GM18511 (cell line): ENCODE data around the gene SP3.

Experiments
- ATAC-seq: cut with Tn5 transposase; IDR thresholded peaks from one replicate; pipeline ENCODE4 v1.9.1; 2021; ENCODE audit warnings: mild to moderate bottlenecking, moderate library complexity; ENCODE audit not compliant: unreplicated experiment

The SP3 gene

DNA sequence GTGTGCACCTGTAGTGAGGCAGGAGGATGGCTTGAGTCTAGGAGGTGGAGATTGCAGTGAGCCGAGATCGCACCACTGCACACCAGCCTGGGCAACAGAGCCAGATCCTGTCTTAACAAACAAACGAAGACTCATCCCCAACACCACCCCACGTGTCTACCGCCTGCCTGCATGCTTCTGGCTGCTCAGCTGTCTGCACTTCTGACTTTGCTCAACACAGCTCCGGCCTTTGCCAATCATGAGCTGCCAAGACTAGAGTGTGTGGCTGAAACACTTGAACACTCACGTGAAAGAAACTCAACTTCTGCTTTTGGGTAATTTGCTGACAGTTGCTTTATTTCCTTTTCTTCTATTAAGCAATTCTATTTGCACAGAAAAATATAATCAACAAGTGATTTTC is 32.1 kb upstream of the SP3 start:
- ATAC-seq: peak; percentile 96

DNA sequence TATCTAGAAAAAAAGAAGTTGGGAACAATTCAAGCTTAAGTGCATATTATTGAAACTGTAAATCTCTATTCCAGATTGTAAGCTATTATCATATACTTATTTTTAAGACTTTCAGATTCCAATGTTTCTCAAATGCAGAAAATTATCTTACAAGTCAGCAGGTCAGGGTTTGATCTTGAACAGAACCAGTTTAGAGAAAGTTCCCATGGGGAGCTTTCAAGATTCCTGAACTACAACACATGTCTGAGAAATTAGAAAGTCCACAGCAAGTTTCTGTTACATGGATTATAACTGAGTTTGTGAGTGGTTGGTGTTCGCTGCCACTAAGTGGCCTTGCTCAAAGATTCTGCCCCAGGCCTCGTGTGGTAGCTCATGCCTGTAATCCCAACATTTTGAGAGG is 31.6 kb upstream of the SP3 start:
- ATAC-seq: no peak

DNA sequence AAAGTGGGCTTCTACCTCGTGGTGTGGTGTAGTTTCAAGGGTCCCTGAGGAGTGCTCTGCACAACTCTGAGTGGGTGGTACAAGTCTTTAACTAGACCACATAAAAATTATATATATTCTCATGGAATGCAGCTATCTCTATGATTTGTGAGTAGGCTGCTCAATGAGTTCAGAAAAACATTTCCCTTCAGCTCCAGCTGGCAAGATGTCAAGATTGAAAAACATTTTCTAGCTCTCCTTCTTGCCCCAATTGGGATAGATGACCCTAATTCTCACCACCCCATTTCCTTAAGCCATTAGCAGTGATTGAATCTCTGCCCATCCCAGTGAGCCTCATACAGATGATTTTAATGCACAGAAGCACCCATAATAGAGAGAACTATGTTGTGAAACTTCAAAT is 28.3 kb upstream of the SP3 start:
- ATAC-seq: no peak

DNA sequence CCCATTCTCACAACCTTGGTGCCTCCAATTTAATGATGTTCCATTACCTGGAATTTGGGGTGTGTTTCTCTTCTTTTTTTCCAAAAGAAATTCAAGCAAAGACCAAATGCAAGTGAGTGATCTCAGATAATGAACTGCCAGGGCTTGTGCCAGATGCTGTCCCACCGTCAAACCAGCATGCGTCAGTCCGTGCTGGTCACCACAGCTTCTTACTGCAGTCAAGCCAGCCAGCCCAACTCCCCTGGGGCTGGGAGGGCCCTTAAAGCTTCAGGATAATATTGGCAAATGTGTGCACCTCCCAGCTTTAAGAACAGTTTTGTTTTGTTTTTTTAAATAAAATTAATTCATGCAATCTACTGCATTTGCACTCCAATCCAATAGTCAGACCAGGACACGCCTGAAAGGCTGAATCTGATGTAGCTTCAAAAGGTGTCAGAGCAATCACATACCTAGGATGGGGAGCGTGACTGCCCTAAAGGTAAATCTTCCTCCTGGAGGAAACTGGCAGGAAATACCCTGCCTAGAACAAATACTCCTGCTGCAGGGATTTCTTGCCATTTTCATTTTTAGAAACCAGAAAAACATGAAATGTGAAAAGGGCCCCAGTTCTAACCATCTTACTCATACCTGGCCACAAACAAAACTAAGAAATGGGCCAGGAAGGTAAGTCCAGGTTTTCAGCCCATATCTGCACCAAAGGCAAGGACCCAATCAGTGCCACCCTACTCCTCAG is 26.8 kb upstream of the SP3 start:
- ATAC-seq: no peak

DNA sequence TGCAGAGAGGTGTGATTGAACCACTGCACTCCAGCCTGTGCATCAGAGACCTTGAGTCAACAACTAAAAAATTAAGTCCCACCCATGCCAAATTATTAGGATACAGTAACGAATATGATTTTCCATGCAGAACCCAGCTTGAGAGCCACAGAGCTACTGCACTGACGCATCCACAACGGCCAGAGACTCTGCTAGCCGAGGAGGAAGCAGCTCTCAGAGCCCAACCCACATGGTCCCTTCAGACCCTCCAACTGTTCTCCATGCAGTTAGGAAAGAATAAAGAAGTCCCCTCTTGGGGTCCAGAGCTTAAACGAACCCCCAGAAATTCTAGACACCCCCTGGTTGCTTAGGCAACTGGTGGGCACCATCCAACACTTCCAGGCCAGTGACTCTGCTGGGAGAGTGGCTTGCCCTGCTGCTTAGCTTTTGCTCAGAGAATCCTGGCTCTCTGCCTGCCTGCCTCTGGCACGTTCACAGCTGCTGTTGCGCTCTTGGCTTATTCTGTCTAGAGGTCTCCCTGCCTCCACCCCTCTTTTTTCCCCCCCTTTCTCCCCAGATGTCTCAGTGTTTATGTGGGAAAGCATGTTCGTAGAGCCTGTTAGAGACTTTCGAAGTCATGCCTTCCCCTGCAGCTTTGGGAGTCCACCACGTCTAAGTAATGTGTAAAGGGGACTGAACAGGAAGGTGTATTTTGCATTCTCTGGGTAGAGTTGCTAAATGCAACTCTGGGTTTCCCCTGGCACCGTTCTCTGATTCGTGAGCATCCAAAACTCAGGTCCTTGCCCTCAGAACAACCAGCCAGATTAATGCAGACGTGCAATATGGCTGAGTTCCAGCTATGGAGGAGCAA is 26.0 kb upstream of the SP3 start:
- peak; percentile 79 for ATAC-seq

DNA sequence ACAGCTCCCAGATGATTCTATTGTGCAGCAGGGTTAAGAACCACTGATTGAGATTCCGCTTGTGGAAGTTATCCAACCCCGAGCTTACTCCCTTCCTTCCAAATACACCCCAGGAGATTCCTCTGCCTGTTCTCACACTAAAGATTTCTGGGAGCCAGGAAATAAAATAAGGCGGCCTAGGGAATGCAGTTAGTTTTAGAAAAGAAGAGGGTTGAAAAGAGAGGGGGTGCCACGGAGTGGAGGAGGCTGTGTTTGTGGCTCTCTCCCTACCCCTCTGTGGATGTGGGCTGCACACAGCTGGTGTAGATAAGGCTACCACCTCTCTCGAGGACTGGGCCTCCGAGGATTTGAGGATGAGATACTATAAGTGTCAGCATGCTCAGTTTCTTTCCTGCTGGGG is 25.1 kb upstream of the SP3 start:
- no peak for ATAC-seq

DNA sequence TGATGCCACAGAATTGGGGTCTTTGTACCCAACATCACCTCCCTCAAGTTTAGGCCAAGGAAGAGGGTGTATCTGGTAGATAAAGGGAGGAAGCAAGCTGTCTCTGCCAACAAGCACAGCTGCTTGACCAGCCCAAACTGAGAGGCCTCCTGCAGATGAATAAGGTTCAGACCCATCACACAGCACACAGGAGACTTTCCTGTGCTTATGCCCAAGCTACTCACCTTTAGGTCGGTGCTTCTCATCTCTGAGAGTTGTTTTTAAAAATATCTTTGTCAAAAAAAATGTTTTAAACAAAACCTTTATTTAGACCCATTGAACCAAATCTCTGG is 24.7 kb upstream of the SP3 start:
- ATAC-seq: no peak

DNA sequence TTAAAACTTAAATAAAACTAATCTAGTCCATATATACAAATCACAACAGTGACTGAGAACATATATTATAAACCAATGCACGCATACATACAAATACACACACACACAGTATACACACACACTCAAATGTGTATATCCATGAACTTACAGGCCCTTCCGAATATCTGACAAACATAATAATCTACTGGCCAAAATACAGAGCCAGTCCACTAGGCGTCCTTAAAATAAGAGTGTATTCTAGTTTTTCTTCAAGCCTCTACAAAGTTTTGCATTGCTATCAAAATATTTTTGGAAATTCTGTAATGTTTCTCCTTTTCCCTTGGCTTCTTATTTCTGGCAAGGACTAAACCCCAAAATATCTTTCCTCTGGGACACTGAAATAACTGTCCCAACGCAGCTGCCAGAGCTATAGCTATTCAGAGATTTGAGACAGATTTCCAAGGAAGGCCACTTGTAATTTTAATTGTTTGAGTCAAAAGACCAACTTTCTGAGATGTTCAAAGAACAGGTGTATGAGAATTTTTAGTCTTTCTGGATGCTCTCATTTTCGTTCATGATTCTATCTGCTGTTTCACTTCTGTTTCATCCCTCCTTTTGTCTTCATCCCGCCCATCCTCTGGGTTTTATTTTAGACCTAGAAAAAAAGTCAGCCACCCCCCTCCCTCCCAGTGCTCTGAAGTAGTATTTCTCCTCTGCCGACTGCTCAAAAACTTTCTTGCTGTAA is 24.1 kb upstream of the SP3 start:
- ATAC-seq: no peak

DNA sequence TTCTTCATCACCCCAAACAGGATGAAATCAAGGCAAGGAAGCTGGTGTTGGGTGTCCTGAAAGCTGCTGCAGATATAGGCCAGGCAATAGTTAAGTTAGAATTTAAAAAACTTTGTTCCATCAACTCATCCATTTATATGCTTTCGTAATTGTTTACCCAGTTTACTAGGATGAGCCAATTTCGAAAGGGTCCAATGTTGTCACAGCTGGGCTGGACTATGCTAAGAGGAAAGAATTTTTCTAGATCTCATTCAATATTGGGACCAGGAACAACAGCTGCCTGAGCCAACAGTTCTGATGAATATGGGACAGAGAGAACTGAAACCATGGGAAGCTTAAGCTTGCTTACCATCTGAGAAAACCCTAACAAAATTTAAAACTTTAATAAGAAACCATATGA is 21.6 kb upstream of the SP3 start:
- no peak for ATAC-seq

DNA sequence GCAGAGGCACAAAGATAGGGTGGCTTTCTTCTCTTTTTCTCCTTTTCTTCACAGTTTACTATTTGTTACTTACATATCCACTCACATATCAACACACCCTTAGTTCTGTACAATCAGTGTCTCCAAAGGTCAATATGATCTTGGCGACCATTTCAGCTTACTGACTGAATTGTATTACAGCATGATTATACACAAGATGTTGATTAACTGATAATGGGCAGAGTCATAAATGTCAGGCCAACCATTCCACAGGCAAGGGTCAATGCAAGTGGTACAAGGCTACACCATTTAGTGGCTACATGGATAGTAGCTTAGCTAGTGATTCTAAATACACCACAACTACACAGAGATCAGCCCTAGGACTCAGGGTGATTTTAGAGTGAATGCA is 20.4 kb upstream of the SP3 start:
- no peak for ATAC-seq

DNA sequence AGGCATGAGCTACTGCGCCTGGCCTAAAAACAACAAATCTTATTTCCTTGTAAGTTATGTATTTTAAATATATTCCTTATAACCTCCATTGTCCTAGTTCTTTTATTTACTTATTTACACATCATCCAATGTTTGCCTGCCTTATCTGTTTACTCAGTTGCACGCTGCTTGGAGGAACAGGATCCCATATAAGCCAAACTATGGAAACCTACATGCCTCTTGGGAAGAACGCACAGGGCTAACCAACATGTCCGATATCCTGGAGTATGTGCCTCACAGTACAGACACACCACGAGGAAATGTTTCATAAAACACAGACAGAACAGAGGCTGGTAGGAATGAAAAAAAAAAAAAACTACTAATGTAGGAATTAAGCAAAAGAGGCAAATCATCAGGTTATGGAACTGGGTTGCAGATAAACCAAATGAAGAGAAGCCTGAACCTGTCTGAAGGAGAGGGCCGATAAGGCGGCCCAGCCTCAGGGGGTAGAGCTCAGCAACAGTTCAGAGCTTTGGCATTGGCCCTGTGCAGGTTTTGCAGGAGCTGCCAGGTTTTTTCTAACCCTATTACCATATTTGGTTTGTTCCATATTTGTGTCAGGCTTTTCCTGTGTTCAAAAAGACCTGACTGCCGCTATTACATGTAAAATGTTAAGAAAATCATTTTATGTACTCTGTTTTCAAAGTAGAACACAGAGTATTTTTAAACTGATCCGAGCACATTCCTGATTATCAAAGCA is 19.9 kb upstream of the SP3 start:
- ATAC-seq: no peak

DNA sequence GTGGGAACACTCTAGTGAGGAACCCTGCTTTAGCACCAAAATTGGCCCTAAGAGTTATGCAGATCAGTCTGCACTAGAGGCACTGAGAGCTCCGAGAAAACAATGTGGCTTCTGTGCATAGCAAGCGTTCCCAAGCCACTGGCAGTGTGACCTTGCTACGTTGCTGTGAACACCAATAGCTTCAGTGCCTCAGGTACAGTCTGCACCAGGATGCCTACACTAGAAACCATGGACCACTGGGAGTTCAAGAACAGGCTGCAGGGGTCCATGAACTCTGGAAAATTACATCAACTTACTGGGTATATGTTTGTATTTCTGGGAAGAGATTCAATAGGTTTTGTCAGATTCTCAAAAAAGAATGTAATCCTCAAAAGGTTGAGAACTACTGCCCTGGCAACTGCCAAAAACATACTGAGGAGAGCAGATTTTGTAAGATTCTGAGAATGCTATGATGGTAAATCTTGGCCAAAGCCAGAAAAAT is 18.3 kb upstream of the SP3 start:
- no peak for ATAC-seq

DNA sequence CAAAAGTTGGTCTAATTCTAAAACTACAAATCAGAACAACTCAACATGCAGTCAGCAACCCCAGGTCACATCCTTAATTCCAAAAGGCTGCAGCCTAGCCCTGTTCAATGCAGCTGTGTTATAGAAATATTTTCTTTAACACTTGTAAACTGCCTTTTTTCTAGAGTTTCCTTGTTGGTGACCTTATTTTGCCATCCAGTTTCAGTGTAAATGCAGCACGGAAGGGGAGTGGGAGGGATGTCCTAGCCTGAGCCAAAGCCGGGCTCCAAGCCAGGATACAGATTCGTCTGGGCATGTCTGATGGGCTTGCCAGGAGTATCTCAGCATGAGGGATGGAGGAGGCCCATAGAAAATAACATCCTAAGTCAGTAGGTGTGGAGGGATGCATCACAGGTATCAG is 17.7 kb upstream of the SP3 start:
- ATAC-seq: no peak

DNA sequence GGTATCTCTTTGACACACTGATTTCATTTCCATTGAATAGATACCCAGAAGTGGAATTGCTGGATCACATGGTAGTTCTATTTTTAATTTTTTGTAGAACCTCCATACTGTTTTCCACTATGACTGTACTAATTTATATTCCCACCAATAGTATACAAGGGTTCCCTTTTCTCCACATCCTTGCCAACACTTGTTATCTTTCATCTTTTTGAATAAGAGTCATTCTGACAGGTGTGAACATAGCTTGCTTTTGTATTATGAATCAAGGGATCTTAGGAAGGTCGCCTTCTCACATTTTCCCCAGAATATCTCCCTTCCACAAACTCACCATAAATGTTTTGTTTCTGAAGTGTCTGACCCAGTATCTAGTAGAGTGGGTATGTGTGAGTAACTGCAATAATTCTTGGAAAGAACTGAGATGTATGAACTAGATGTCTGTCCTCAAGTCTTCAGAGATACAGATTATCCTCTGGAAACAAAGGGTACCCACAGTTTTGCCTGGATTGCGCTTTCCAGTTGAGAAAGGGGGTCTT is 17.1 kb upstream of the SP3 start:
- ATAC-seq: no peak

DNA sequence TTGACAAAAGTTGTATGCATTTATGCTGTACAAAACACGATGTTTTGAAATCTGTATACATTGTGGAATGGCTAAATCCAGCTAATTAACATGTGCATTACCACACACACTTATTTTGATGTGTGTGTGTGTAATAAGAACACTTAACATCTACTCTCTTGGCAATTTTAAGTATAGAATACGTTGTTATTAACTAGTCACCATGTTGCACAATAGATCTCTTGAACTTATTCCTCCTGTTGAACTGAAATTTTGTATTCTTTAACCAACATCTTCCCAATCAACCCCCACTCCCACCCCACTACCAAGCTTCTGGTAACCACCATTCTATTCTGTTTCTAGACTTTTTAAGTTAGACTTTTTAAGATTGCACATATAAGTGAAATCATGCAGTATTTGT is 16.3 kb upstream of the SP3 start:
- ATAC-seq: no peak

DNA sequence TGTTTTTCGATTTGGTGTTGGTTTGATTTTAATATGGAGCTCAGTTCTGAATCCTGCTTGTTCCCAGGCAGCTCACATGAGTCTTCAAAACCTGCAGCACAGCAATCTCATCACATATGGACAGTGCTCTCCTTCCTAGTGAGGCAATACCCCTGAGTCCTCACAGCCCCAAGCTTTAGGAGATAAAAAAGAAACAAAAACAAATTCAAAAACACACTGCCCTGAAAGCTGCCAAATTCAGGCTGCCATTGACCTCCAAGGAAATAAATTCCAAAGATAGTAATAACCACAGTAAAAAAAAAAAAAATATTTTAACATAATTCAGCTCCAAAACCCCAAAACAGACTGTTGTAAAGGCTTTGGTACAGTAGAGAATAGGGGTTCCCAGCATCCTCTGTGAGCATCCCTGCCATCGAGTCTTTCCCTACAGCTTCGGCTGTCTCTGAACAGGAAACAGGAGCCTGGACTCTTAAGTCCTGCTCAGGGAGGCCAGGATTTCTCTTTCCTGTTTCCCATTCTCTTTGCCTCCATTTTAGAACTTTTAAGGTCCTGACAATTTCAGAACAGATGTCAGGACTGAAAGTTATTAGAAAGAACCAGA is 14.7 kb upstream of the SP3 start:
- ATAC-seq: no peak

DNA sequence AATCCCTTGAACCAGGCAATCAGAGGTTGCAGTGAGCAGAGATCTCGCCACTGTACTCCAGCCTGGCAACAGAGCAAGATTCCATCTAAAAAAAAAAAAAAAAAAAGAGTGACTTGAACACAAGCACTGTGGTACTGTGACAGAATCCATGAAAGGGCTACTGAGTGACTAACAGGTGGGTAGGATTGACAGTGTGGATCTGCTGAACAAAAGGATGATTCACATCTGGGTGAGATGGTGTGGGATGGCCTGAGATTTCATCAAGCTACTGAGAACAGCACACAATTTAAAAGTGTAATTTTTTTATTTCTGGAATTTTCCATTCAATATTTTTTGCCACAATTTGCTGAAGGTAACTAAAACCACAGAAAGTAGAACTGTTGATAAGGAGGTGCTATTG is 13.3 kb upstream of the SP3 start:
- ATAC-seq: no peak

DNA sequence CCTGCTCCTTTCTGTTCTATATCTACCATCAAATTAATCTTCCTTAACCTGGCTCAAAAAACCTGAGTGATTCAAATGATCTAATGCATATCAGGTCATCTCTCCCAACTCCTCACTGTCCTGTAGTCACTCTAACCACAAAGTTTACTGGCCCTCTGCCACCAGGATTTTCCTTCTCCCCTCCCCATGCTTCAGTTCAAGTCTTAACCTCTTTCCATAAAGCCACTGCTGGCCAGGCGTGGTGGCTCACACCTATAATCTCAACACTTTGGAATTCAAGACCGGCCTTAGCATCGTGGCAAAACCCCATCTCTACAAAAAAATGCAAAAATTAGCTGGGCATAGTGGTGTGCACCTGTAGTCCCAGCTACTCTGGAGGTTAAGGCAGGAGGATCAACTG is 7.5 kb upstream of the SP3 start:
- ATAC-seq: no peak

DNA sequence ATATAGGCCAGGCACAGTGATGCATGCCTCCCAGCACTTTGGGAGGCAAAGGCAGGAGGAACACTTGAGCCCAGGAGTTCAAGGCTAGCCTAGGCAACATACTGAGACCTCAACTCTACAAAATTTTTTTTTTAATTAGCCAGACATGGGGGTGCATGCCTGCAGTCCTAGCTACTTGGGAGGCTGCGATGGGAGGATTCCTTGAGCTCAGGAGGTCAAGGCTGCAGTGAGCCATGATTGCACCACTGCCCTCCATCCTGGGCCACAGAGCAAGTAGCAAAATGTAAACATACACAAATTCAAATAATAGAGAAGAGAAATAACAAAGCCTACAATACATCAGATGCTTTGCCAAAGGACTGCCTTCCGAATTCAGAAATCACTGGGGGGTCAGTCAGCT is 7.0 kb upstream of the SP3 start:
- ATAC-seq: no peak

DNA sequence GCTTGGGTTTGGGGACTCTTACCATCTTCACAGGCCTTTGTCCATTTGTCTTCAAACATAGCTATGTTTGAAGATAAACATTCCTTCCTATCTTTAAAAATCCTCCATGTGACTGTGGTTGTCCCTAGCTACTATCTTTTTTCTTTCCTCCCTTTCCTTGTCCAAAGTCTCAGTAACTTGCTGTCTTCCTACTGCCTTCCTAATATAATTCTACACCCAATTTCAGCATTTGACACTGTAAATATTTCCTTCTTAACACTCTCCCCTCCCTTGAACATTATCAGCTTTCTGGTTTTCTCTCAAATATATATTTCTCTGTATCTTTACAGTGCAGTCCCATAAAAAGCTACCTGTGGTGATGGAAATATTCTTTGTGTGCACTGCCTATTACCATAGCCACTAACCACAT is 5.3 kb upstream of the SP3 start:
- no peak for ATAC-seq

DNA sequence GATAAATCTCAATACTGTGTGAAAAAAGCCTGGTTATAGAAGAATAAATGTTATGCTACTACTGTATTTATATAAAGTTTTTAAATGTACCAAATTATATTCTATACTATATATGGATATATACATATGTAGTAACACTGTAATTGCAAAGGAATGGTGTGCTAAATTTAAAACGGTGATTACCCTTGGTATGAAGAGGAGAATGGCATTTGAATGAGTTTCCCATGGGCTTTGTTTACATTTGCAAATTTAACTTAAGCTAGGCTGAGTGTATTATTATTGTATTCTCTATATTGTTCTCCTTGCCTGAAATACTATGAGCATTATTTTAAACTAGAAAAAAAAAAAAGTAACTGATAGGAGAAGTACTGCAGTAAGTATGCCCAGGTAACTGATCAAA is 4.7 kb upstream of the SP3 start:
- no peak for ATAC-seq
